Suppressor macrophage (primary cell): ENCODE results near the gene ATP9A.
A peak's percentile ranks its signal among the peaks of the same experiment; 100 is the strongest.
"Not testable (repeated sequence)": the region's sequence is repeated elsewhere in the genome, so short reads cannot be mapped to it uniquely, and the experiment has no call there.

ENCODE experiments used
- DNase-seq, 4 experiments: peaks; one replicate each; pipeline ENCODE4 v3.0.0-alpha.2; 2020 to 2022

ATP9A gene

DNA sequence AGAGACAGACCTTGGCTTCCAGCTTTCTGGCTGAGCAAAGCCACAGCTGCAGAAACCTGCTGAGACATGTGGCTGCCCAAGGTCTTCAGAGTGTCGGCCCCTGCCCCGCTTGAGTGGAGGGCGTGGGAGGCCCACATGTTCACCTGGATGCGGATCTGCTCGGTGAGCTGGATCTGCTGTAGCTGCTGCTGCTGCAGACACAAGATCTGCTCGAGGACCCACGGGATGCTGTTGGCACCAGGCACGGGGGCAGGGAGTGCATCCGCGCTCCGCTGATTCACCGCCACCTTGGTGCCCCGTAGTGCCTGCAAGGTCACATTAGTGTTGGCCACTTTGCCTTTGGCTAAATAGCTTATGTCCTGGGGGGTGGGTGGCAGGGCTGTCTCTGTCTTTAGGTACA, 23.4 kb upstream of the ATP9A start:
- no peak for DNase-seq

DNA sequence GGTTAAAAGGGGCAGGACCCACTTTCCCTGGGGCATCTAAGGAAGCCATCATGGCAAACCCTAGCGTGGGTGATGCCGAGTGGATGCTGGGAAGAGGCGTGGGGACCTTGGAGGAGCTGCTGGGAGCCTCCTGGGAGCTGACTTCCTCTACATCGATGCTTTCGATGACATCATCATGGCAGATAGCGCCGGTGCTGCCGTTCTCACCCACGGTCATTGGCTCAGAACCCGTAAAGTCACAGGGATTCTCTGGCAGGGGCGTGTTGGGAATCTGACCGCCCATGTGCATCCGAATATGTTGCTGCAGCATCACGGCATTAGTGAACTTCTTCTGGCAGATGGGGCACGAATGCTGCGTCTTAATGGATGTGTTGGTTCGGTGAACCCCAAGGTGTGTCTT, 22.1 kb upstream of the ATP9A start:
- no peak for DNase-seq

DNA sequence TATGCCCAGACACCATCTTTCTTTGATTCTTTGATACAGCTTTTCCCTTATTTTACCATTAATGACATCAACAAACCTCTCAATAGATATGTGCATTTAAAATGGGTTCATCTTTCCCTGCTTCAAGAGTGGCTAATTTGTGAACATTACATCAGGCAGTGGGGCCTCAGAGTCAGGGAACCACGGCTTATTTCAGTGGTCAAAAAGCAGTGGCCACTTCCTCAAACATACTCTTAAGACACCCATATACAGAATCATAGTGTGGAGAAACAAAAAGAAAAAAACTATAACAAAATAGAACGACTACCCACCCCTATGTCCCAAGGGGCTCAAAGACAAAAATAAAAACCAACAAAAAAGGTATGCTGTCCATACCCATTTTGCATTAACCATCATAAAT, 21.2 kb upstream of the ATP9A start:
- peak in 1 of 4 experiments; percentile 20 for DNase-seq

DNA sequence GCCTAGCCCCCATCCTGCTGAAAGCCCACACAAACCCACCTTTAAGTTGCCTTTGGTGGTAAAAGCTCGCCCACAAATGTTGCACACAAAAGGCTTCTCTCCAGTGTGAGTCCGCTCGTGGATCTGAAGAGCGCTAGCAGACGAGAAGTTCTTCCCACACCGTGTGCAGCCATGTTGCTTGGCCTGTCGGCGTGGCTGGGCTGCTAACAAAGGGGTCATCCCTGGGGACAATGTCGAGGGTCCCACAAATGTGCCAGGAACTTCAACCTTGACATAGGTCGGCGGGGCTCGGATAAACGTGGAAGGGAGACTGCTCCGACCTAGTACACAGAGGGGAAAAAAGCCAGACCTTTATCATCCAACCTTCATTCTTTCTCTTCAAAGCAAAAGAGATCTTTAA, 20.6 kb upstream of the ATP9A start:
- no peak for DNase-seq

DNA sequence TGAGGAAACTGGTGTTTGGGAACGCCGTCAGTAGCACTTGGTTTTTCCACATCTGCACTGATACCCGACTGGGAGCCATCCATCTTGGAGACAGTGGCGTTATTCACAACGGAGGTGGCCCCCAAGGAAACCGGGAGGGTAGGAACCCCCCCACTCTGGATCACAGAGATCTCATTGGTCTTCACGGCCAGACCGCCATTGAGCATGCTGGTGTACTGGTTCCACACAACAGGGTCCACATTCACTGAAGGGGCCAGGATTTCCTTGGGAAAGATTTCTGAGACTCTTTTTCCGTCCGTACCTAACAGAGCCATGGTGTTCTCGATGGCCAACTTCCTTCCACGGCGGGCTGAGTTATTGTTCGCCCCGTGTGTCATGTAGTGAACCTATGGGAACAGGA, 16.1 kb upstream of the ATP9A start:
- DNase-seq, result no peak

DNA sequence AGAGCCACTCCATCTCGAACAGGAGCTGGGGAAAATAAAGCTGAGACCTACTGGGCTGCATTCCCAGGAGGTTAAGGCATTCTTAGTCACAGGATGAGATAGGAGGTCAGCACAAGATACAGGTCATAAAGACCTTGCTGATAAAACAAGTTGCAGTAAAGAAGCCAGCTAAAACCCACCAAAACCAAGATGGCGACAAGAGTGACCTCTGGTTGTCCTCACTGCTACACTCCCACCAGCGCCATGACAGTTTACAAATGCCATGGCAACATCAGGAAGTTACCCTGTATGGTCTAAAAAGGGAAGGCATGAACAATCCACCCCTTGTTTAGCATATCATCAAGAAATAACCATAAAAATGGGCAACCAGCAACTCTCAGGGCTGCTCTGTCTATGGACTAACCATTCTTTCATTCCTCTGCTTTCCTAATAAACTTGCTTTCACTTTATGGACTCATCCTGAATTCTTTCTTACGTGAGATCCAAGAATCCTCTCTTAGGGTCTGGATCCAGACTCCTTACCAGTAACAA, 10.1 kb upstream of the ATP9A start:
- DNase-seq, result not testable (repeated sequence)

DNA sequence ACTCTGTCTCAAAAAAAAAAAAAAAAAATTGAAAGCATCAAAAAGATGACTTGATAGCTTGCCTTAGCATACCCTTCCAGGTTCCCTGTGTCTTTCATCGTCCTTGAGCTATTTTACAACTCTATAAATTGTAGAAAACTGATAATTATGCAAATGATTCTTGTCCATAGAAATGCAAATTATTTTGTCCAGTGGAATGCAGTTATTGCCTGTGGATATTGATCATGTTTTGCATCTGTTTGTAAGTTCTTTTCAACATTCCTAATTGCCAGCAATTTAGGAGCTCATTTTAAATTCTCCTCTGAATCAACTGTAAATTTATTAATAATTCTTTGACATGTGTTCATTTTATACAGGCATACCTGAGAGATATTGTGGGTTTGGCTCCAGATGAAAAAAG, 7.1 kb upstream of the ATP9A start:
- DNase-seq, result no peak

DNA sequence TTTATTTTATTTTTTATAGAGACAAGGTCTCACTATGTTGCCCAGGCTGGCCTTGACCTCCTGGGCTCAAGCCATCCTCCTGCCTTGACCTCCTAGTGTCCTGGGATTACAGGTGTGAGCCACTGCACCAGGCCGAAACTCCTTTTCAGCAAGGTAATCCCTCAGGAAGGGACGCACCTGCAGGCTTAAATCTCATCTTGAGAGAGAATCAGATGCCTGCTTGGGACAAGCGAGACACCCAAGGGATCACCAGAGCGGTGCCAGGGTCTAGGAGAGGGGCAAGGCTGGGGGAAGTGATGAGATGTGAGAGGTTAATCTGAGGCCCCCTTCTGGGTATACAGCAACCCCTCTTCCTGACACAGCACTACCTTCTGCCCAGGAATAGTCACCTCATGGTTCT, 4.0 kb upstream of the ATP9A start:
- DNase-seq, result no peak

DNA sequence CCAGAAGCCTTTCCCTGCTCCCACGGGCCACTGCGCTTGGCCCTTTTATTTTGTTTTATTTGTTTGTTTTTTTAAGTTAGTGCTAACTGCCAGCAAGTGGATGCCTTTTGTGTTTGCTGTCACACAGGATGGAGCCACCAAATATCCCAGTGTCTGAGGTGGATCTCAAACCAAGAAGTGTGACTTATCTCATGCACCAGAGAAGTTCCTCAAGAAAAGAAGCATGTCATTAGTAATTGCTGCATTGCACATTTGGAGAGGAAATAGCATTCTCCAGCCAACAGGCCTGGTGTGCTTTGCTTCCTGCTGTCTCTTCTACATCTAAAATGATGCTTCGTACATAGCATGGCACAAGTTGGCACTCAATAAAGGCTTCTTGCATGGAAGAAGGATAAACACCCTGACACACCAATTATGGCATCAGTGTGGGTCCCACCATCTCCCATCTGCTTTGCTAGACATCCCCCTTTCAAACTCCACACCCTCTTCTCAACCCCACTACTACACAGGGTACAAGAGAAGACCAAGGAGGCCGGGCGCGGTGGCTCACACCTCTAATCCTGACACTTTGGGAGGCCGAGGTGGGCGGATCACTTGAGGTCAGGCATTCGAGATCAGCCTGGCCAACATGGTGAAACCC, 1.9 kb upstream of the ATP9A start:
- peak in 3 of 4 experiments; percentile 16 to 61 (median 19) for DNase-seq

DNA sequence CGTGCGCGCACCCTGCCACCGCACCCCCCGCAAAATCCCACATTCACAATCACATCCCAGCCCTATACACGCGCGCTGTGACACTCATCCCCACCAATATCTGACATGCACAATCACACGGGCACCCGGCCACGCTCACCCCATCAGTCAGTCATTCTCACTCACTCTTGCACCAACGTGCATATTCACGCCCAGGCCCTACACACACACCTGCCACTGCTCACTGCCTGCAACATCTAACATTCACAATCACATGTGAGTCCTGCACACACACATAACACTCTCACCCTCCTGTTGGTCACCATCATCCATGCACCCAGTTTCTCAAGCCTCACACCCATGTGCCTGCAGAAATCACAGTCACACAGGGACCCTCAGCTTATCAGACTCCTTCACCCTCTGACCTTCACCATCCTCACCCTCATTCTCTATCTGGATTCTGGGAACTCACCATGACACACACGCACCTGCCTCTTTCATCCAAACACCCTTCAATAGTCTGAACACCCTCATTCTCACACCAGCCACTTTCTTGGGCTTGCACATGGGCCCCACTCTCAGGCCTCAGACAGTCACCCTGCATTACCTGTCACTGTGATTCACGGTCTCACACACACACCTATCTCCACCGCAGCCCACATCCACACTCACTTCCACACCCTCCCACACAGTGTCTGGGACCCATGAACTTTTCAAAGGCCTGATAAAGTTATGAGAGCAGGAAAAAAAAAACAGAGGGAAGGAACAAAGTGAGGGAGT, 748 bp upstream of the ATP9A start:
- no peak for DNase-seq

DNA sequence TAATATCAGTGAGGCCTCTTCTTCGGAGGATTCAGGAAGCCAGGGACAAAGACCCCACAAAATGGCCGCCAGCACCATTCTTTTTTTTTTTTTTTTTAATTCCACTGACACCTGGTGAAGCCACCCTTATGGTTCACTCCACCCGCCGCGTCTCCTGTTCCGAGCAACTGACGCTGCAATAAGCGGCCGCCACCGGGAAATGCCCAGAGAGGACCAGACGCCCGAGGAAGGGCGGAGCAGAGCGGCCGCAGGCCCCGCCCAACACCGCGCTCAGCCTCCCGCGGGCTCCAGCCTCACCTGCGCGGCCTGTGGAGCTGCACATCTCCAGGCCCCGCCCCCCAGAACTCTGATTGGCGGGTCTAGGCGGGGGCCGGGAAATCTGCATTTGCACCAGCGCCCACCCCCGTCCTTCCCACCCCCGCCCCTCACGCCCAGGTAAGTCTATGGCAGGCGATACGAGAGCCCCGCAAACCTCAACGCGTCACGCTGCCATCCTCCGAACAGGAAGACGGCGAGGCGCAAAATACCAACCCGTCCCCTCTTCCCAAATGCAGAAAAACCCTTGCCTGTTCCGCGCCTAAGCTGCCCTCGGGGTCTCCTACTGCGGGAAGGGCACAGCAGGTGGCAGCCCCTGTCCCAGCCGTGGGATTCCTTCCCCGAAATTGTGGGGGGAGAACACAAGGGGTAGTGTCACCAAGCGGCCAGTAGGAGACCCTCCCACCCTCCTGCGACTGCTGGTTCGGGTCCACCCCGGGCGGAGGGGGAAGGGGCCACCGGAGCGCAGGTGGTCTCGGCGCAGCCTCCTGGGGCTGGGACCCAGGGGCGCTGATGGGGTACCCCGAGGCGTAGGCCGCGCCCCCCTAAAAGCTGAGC, 960 bp downstream of the ATP9A start:
- DNase-seq, result peak in 3 of 4 experiments; percentile 17 to 66 (median 60)

DNA sequence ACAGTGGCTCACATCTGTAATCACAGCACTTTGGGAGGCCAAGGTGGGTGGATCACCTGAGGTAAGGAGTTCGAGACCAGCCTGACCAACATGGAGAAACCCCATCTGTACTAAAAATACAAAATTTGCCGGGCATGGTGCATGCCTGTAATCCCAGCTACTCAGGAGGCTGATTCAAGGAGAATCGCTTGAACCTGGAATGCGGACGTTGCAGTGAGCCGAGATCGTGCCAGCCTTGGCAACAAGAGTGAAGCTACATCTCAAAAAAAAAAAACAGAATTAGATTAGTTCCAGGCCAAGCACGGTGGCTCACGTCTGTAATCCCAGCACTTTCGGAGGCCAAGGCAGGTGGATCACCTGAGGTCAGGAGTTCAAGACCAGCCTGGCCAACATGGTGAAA, 2.8 kb downstream of the ATP9A start:
- DNase-seq, result not testable (repeated sequence)

DNA sequence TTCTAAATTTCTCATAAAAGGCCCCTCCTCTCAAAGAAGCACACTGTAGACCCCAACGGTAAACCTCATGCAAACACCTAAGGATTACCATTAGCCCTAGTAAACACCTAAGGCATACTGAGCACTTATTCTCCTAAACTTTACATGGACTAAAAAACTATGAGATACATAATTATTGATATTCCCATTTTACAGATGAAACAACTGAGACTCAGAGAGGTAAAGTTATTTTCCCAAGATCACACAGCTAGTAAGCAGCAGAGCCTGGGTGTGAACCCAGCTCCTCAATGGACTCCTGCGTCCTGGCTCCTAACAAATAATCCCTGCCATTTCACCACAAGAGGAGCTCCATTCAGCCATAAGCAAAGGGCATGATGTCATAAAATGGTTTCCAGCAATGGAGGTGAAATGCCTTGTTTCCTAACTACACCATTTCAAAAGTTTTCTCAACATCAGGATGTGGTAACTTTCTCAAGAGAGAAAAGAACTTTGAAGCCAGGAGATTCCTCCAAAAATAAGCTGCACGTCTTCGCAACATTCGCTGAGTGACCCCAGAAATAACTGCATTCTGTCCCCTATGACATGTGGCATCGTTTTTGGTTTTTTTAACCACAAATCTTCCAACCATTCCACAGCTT, 4.1 kb downstream of the ATP9A start:
- DNase-seq, result peak in 2 of 4 experiments; percentile 41 to 61

DNA sequence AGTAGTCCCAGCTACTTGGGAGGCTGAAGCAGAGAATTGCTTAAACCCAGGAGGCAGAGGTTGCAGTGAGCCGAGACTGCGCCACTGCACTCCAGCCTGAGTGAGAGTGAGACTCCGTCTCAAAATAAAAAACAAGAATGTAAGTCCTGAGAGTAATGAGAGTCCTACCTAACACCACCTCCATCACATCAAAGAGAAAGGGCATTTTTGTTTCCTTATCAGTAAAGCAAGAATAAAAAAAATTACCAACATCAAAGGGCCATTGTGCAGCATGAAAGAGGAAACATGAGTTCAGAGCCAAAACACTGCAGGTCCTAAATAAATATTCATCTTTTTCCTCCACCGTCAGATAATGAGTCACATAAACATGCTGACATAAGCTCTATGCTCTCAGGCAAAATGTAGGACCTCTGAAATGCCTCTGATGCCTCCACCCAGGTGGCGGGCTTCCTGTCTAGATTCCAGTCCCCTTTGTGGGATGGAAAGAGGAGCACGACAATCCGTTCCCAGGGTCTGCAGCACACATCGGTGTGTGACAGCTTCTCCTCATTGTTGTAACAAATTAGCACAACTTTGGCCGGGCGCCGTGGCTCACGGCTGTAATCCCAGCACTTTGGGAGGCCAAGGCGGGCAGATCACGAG, 7.2 kb downstream of the ATP9A start:
- DNase-seq, result peak in 1 of 4 experiments; percentile 13

DNA sequence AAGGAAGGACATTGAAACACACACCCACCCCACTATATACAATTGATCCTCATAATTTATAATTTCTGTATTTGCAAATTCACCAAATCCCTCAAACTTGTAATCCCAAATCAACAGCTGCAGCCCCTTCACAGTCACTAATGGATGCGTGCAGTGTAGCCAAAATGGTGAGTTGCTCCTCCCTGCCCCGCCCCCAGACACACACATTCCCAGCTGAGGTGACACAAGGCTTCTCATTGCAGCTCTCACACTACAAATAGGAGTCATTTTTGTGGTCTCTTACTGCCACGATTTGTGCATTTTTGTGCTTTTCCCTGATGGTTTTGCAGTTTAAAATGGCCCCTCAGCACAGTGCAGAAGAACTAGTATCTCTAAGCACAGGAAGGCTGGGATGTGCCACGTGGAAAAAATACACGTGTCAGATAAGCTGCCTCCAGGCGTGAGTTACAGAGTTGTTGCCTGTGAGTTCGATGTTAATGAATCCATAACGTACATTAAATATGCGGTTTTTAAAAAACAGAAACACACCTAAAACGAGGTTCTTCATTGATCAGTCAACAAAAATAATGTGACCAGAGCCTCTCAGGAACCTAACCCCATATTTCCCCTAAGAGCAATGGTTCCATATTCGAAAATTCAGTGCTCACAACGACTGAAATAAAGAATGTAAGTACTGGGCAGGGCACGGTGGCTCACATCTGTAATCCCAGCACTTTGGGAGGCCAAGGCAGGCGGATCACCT, 8.2 kb downstream of the ATP9A start:
- no peak for DNase-seq

DNA sequence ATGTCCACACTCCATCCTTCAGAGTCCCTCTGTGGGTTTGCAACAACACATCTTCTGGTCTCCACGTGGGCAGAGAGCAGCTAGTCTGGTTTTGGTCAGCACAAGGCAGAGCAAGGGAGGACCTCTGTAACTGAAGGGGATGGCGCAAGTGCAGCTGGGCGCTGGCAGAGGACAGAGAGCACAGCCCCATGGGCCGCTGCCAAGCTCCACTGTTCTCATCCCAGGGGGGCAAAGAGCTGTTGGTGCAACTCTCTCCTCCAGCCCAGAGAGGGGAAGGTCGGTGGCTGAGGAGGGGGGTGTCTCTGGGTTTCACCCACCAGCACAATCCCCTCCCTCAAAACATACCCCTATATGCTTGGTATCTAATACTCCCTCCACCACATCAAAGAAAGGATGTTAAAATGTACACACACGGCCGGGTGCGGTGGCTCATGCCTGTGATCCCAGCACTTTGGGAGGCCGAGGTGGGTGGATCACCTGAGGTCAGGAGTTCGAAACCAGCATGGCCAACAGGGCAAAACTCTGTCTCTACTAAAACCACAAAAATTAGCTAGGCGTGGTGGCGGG, 9.1 kb downstream of the ATP9A start:
- no peak for DNase-seq

DNA sequence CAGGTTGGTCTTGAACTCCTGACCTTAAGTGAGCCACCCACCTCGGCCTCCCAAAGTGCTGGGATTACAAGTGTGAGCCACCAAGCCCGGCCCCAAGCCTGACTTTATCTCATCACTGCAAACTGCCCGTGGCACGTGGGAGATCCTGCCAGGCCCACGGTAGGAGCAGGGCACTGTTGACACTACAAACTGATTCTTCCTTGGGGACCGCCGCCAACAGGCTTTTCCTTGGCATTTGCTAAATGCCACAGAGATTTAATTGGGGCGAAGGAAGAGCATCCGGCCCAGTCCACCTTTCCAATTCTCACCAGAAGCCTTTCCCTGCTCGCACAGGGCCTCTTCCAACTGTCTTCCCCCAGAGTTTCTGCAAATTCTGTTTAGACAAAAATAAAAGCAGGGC, 11.0 kb downstream of the ATP9A start:
- no peak for DNase-seq

DNA sequence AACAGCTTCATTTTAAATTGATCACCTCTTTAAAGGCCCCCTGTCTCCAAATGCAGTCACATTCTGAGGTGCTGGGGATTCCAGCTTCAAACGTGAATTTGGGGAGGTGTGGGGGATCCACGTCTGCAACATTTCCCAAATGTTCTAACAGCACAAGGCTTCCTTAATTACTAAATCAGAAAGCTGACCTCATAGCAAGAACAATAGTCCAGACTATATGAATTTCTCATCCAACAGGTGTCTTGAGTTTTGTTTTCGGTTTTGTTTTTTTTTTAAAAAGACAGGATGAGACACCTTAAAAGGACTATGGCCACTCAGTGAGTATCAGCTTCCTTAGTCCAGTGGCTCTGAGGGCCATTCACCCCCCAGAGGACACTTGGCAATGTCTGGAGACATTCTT, 11.5 kb downstream of the ATP9A start:
- DNase-seq, result no peak

DNA sequence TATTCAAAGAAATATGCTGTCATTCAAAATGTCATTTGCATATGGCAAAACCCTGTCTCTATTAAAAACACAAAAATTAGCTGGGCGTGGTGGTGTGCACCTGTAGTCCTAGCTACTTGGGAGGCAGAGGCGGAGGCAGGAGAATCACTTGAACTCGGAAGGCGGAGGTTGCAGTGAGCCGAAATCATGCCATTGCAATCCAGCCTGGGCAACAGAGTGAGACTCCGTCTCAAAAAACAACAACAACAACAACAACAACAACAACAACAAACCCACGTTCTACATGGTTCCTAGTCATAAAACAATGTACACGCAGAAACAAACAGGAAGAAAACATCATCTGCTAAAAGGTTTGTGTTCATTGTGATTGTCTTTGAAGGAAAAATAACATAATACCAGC, 15.0 kb downstream of the ATP9A start:
- DNase-seq, result not testable (repeated sequence)

DNA sequence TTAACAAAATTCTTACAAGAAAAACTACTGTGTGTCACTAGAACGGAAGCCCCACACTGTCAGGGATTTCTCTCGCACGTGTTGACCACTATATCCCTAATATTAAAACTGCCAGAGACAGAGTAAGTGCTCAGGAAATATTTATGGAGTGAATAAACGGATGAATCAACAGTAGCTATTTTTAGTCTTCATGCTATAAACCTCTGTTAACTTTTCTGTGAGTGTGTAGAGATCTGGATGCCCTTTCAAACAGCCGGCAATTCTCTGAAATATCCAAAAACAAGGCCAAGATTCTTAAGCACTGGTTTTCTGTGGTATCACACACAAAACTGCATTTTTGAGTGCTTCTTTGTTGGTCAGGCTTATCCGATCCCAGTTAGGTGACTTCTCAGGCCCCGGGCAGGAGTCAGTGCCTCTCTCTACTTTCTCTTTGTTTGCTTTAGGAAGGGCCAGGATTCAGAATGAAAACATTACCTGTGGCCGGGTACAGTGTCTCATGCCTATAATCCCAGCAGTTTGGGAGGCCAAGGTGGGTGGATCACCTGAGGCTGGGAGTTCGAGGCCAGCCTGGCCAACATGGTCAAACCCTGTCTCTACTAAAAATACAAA, 15.7 kb downstream of the ATP9A start:
- no peak for DNase-seq
